ENCODE results near the gene MAD1L1.
"Not testable (repeated sequence)": the region's sequence is repeated elsewhere in the genome, so short reads cannot be mapped to it uniquely, and the experiment has no call there.

MAD1L1 gene

DNA sequence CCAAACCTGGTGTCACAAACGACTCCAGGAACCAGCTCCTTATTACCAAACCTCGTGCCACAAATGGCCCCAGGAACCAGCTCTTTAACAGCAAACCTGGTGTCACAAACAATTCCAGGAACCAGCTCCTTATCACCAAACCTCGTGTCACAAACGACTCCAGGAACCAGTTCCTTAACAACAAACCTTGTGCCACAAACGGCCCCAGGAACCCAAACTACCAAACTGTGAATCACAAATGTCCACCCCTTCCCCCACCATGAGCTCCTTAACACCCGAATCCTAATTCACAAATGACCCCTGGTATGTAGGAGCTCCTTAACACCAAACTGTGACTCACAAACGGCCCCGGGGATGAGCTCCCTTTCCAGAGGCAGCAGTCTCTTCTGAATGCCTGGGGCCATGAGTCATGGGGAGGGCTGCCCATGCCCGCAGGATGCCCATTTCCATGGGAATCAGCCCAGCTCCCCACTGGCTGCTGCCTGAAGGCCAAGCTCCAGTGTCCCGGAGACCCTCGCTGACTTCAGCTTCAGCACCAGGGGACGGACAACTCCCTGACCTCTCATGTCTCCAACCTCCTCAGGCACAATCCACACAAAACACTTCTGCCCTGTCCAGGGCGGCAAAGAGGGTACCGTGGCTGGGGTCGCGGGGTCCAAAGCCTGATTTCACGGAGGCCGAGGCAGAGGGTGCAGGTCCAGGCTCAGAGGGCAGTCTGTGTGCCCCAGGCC, 349.5 kb downstream of the MAD1L1 start:
- no peak for TF ChIP-seq RARB (CRISPR knock-in tag; IDR thresholded peaks at IDR 0.05)
- peak; percentile 68; the same call in 1 of the 2 replicates for TF ChIP-seq ZFP3 (CRISPR knock-in tag; IDR thresholded peaks at IDR 0.05)
- ATAC-seq, result peak; percentile 94

DNA sequence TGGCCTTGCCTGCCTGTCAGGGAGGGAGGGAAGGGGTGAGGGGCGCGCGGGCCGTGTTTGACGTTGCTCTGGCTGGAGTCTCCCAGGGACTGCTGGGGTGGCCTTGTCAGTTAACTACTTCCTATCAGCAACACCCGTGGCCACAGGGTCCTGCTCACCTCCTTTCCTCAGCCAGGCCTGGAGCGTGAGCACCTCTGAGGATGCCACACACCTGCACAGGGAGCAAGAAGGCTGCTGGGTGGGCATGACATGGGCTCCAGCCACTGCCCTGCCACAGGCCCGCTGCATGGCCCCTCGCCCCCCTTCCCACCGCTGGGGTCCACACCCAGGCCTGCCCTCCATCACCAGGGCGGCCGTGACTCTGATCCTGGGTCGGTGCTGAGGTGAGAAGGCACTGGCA, 350.3 kb downstream of the MAD1L1 start:
- TF ChIP-seq ZFP30 (CRISPR knock-in tag; IDR thresholded peaks at IDR 0.05) (no peak), ZNF8 (CRISPR knock-in tag; IDR thresholded peaks at IDR 0.05) (no peak), OSR1 (CRISPR knock-in tag; IDR thresholded peaks at IDR 0.05) (no peak), ZNF70 (CRISPR knock-in tag; IDR thresholded peaks at IDR 0.05) (no peak), ZFP3 (CRISPR knock-in tag; IDR thresholded peaks at IDR 0.05) (no peak), GLIS3 (CRISPR knock-in tag; IDR thresholded peaks at IDR 0.05) (no peak), TOX (CRISPR knock-in tag; IDR thresholded peaks at IDR 0.05; ENCODE audit: borderline replicate concordance) (no peak), ZC3H10 (CRISPR knock-in tag; IDR thresholded peaks at IDR 0.05) (no peak), SNAI2 (CRISPR knock-in tag; IDR thresholded peaks at IDR 0.05) (no peak), ARNTL (CRISPR knock-in tag; IDR thresholded peaks at IDR 0.05; ENCODE audit: borderline replicate concordance, low read depth) (no peak), BACH2 (CRISPR knock-in tag; IDR thresholded peaks at IDR 0.05; ENCODE audit: borderline replicate concordance) (no peak), RARB (CRISPR knock-in tag; IDR thresholded peaks at IDR 0.05) (no peak), ISL1 (CRISPR knock-in tag; IDR thresholded peaks at IDR 0.05) (no peak)
- TF ChIP-seq, protein P1, sequence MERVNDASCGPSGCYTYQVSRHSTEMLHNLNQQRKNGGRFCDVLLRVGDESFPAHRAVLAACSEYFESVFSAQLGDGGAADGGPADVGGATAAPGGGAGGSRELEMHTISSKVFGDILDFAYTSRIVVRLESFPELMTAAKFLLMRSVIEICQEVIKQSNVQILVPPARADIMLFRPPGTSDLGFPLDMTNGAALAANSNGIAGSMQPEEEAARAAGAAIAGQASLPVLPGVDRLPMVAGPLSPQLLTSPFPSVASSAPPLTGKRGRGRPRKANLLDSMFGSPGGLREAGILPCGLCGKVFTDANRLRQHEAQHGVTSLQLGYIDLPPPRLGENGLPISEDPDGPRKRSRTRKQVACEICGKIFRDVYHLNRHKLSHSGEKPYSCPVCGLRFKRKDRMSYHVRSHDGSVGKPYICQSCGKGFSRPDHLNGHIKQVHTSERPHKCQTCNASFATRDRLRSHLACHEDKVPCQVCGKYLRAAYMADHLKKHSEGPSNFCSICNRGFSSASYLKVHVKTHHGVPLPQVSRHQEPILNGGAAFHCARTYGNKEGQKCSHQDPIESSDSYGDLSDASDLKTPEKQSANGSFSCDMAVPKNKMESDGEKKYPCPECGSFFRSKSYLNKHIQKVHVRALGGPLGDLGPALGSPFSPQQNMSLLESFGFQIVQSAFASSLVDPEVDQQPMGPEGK (CRISPR knock-in tag; IDR thresholded peaks at IDR 0.05; ENCODE audit: borderline replicate concordance), result no peak
- TF ChIP-seq, protein P2, sequence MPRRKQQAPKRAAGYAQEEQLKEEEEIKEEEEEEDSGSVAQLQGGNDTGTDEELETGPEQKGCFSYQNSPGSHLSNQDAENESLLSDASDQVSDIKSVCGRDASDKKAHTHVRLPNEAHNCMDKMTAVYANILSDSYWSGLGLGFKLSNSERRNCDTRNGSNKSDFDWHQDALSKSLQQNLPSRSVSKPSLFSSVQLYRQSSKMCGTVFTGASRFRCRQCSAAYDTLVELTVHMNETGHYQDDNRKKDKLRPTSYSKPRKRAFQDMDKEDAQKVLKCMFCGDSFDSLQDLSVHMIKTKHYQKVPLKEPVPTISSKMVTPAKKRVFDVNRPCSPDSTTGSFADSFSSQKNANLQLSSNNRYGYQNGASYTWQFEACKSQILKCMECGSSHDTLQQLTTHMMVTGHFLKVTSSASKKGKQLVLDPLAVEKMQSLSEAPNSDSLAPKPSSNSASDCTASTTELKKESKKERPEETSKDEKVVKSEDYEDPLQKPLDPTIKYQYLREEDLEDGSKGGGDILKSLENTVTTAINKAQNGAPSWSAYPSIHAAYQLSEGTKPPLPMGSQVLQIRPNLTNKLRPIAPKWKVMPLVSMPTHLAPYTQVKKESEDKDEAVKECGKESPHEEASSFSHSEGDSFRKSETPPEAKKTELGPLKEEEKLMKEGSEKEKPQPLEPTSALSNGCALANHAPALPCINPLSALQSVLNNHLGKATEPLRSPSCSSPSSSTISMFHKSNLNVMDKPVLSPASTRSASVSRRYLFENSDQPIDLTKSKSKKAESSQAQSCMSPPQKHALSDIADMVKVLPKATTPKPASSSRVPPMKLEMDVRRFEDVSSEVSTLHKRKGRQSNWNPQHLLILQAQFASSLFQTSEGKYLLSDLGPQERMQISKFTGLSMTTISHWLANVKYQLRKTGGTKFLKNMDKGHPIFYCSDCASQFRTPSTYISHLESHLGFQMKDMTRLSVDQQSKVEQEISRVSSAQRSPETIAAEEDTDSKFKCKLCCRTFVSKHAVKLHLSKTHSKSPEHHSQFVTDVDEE (CRISPR knock-in tag; IDR thresholded peaks at IDR 0.05), result no peak
- TF ChIP-seq, protein P3, sequence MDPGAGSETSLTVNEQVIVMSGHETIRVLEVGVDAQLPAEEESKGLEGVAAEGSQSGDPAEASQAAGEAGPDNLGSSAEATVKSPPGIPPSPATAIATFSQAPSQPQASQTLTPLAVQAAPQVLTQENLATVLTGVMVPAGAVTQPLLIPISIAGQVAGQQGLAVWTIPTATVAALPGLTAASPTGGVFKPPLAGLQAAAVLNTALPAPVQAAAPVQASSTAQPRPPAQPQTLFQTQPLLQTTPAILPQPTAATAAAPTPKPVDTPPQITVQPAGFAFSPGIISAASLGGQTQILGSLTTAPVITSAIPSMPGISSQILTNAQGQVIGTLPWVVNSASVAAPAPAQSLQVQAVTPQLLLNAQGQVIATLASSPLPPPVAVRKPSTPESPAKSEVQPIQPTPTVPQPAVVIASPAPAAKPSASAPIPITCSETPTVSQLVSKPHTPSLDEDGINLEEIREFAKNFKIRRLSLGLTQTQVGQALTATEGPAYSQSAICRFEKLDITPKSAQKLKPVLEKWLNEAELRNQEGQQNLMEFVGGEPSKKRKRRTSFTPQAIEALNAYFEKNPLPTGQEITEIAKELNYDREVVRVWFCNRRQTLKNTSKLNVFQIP (CRISPR knock-in tag; IDR thresholded peaks at IDR 0.05; ENCODE audit: borderline replicate concordance, low read depth), result no peak
- TF ChIP-seq, protein P4, sequence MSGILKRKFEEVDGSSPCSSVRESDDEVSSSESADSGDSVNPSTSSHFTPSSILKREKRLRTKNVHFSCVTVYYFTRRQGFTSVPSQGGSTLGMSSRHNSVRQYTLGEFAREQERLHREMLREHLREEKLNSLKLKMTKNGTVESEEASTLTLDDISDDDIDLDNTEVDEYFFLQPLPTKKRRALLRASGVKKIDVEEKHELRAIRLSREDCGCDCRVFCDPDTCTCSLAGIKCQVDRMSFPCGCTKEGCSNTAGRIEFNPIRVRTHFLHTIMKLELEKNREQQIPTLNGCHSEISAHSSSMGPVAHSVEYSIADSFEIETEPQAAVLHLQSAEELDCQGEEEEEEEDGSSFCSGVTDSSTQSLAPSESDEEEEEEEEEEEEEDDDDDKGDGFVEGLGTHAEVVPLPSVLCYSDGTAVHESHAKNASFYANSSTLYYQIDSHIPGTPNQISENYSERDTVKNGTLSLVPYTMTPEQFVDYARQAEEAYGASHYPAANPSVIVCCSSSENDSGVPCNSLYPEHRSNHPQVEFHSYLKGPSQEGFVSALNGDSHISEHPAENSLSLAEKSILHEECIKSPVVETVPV (CRISPR knock-in tag; IDR thresholded peaks at IDR 0.05), result no peak
- no peak for ATAC-seq

DNA sequence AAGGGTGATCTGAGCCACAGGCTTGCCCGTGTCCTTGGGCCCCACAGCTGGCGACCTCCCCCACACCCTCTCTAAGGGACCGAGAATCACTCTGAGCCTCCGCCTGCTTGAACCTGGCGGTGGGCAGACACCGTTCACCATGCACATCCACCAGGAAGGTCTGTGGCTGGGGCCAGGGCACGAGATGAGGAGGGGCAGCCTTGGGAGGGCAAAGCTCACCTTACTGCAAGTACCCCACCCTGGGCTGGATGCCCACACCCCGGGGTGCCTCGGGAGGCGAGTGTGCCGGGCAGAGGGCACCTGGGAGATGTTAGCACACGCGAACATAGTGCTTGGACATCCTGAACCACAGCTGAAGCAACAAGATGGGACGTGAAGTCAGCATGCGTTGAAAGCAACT, 350.8 kb downstream of the MAD1L1 start:
- no peak for TF ChIP-seq ZC3H10 (CRISPR knock-in tag; IDR thresholded peaks at IDR 0.05)
- TF ChIP-seq, protein P1 (CRISPR knock-in tag; IDR thresholded peaks at IDR 0.05; ENCODE audit: borderline replicate concordance), result no peak
- TF ChIP-seq ZFP3 (CRISPR knock-in tag; IDR thresholded peaks at IDR 0.05), result no peak
- TF ChIP-seq, protein P3 (CRISPR knock-in tag; IDR thresholded peaks at IDR 0.05; ENCODE audit: borderline replicate concordance, low read depth), result no peak
- TF ChIP-seq TCF4 (CRISPR knock-in tag; IDR thresholded peaks at IDR 0.05; ENCODE audit: borderline replicate concordance), result no peak
- no peak for TF ChIP-seq OSR1 (CRISPR knock-in tag; IDR thresholded peaks at IDR 0.05)
- no peak for TF ChIP-seq TOX (CRISPR knock-in tag; IDR thresholded peaks at IDR 0.05; ENCODE audit: borderline replicate concordance)
- no peak for TF ChIP-seq ARNTL (CRISPR knock-in tag; IDR thresholded peaks at IDR 0.05; ENCODE audit: borderline replicate concordance, low read depth)
- TF ChIP-seq, protein P5, sequence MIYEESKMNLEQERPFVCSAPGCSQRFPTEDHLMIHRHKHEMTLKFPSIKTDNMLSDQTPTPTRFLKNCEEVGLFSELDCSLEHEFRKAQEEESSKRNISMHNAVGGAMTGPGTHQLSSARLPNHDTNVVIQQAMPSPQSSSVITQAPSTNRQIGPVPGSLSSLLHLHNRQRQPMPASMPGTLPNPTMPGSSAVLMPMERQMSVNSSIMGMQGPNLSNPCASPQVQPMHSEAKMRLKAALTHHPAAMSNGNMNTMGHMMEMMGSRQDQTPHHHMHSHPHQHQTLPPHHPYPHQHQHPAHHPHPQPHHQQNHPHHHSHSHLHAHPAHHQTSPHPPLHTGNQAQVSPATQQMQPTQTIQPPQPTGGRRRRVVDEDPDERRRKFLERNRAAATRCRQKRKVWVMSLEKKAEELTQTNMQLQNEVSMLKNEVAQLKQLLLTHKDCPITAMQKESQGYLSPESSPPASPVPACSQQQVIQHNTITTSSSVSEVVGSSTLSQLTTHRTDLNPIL (CRISPR knock-in tag; IDR thresholded peaks at IDR 0.05; ENCODE audit: low read depth), result no peak
- TF ChIP-seq RARB (CRISPR knock-in tag; IDR thresholded peaks at IDR 0.05), result no peak
- ATAC-seq, result no peak

DNA sequence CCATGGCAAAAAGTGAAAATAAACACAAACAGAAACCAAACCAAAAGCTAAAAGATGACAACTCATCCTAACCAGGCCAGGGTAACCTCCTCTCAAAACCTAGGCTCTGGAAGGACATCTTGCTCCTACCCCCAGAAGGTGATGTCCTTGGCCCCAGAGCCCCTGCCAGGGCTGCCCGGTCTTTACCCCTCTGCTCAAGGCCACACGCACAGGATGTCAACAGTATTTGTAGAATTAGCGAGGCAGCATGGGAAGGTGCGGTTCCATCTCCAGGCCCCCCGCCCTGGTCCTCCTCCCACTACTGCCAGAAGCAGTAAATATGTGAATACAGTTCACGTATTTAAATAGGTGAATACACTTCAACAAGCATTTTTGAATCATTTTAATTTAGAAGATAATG, 356.1 kb downstream of the MAD1L1 start:
- not testable (repeated sequence) for ATAC-seq

DNA sequence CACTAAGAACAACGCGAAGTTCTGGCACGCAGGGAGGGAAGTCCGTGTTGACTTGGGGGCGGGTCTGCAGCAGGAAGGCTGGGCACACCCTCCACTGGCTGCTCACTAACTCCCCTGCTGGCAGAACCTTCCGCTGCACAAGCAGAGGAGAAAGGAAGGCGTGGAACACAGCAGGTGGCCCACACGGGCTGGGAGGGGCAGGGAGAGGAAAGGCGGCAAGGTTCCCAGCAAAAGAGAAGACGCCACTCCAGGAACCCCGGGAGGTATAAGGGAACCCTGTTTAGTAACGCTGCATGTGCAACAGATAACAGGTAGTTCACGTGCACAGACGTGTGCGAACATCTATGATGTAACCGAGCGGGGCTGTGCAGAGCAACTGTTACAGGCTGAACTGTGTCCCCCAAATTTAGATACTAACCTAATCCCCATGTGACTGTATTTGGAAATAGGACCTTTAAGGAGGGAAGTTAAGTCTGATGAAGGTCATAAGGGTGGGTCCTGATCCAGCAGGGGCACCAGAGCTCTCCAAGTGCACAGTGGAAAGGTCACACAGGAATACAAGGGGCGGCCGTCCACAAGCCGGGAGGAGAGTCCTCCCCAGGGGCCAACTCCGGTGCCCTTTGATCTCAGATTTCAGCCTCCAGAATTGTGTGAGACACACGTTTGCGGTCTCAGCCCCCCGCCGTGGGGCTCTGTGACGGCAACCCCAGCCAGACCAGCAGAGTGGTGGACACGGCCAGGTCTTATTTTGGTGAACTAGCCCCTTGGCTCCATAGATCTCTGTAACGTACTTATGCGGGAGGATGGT, 357.1 kb downstream of the MAD1L1 start:
- ATAC-seq, result peak; percentile 78

All from SK-N-SH treated with all-trans-retinoic acid at 6 μM for 48 hours (cell line).